HG03139 (cell line): ENCODE data around the gene SERPINA6.
"Not testable (repeated sequence)": the region's sequence is repeated elsewhere in the genome, so short reads cannot be mapped to it uniquely, and the experiment has no call there.

Experiments used
- ATAC-seq: cut with Tn5 transposase; IDR thresholded peaks from one replicate; pipeline ENCODE4 v1.9.1; 2021; ENCODE audit not compliant: unreplicated experiment

Gene SERPINA6

DNA sequence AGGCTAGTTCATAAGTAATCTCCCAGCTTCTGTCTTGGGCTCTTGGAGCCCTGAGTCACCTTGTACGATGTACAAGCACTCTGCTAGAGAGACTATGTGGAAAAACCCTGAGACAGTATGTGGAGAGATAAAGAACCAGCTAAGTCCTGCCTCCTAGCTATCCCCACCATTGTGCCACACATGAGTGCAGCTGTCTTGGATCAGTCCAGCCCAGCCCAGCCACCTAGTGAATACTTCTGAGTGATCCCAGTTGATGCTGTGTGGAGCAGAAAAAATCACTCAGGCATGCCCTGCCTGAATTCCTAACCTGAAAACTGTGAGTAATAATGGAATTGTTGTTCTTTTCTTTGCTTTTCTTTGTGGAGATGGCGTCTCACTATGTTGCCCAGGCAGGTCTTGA, 5.1 kb upstream of the SERPINA6 start:
- ATAC-seq: no peak

- no peak for ATAC-seq
Measured at GRCh38 chr14:94321421-94322271, 1.5 kb downstream of the SERPINA6 start.

DNA sequence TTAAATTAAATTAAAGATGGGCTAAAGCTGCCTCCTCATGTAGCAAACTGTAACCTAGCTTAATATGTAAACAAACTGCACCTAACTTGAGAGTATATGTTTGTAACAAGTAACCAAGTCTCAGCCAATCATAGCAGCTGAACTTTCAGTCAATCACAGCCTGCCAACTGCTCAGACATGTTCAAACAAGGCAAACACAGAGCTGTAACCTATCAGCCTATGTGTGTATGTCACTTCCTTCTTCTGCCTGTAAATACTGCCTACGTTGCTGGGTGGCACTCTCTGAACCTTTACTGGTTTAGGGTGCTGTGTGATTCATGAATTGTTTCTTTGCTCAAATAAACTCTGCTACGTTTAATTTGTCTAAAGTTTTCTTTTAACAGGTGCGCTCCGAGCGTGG, 2.9 kb downstream of the SERPINA6 start:
- no peak for ATAC-seq

DNA sequence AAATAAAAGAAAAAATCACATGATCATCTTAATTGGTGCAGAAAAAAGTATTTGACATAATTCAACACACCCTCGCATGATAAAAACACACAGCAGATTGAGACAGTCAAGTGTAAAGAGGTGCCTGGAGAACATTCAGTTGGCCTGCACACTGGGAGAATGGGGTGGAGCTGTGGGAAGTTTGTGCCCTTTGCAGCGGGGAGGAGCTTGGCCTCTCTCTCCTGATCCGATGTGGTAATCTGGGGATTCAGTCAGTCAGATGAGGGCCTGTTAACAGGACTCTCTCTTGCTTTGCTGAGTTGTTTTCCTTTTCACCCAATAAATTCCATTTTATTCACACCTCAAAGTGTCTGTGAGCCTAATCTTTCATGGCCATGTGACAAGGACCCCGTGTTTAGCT, 5.9 kb downstream of the SERPINA6 start:
- no peak for ATAC-seq

GRCh38 chr14:94316692-94317091, 6.4 kb downstream of the SERPINA6 start:
- ATAC-seq: no peak

DNA sequence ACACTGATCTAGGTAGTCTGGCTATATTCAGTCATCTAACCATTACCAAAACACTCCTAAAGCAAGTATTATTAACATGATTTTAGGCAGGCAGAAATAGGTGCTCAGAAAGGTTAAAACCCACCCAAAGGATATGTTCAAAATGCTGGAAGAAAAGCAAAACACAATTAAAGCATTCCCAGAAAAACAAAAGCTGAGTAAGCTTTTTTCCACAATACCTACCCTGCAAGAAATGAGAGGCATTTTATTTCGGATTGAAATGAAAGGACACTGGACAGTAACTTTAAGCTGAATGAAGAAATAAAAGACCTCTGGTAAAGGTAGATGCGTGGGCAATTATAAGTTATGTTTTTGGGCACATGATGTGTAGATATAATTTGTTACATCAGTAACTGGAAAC, 8.2 kb downstream of the SERPINA6 start:
- ATAC-seq: no peak

- ATAC-seq: no peak
Measured at GRCh38 chr14:94313991-94314655, 9.0 kb downstream of the SERPINA6 start.

- no peak for ATAC-seq
Measured at GRCh38 chr14:94312481-94313246, 10.5 kb downstream of the SERPINA6 start.

DNA sequence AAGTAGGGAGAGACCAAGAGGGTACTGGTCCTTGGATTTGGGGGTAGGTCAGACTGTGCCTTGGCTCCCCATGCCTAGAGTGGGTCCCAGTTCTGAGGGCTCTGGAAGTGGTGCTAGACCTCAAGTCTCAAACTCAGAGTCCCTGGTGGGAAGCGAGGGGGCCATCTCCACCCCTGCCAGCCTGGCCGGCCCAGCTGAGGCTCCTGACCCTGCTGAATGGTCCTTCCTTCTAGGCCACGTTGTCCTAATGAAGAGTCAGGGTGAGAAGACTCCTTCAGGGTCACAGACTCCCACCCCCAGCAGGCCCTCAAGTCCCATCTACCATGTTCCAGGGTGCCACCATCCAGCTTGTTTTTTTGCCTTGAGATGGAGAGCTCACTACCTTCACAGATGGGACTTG, 12.9 kb downstream of the SERPINA6 start:
- no peak for ATAC-seq

- ATAC-seq: no peak
Measured at GRCh38 chr14:94309721-94310120, 13.4 kb downstream of the SERPINA6 start.

GRCh38 chr14:94307410-94307992, 15.6 kb downstream of the SERPINA6 start:
- no peak for ATAC-seq

- no peak for ATAC-seq
Measured at GRCh38 chr14:94306047-94306978, 16.8 kb downstream of the SERPINA6 start.

GRCh38 chr14:94305620-94306019, 17.5 kb downstream of the SERPINA6 start:
- no peak for ATAC-seq

DNA sequence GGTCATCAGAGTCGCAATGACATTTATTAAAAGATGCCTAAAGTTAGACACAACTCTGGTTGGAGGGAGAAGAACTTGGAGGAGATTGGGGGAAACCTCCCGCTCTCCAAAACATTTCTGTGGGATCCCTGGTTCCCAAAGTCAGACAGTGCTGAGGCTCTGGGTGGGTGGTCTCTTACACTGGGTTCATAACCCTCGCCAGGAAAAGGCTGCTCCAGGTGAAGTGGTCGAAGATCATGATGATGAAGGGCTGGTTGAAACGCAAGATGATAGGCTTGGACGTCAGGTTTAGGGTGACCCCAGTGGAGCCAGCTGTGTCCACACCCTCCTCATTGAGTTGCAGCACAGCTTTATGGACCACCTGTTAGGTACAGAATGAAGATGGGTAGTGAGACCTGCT, 18.9 kb downstream of the SERPINA6 start:
- no peak for ATAC-seq

DNA sequence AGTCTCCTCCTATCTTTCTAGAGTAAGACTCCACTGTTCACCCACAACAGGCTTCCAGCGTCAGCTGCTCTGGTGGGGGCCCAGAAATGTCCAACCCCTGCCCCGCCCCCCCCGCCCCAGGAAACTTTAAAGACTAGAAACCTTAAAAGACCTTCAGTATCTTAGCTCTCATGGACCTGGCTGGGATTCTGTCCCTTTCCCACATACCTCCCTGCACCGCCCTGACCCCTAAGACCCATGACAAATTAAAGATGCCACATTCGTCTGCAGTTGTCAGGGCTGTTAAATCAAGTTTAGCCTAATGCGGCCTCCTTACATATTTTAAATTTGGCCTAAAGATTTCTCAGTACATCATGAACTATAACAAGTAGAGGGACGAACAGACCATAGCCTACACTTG, 20.0 kb downstream of the SERPINA6 start:
- ATAC-seq: no peak

GRCh38 chr14:94298130-94298529, 25.0 kb downstream of the SERPINA6 start:
- no peak for ATAC-seq

GRCh38 chr14:94296181-94296545, 27.0 kb downstream of the SERPINA6 start:
- ATAC-seq: not testable (repeated sequence)

DNA sequence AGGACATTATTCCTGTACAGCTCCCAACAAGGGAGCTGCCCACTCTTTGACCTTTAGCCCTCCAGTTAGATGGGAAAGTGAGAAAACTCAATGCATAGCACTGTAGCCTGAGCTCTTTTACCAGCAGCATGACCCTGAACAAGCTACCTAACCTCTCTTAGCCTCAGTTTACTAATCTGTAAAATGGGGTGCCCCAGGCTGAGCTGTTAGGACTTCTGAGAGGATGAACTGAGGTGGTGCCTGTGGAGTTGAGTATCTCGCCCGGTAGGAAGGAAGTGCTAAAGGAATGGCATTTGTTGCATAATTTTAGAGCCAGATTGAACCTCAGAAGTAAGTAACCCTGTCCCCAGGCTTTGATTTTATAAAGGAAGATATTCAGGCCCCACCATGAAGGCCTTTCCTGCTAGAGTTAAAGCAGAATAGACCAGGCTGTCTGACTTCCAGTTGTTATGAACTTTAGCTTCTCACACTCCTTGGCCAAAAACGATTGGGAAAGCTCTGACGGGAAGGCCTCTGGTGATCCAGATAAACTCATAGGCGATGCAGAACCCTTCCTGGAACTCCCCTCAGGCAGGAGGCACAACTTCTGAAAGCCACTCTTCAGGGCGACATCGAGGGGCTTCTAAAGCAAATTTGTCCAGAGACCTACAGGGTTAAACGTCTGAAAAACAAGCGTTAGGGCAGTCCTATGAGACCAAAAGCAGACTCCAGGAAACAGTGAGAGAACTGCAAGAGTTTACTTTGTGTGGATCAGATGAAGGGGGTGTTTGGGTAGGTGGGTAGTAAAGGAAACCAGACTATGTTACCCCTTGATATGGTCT, 27.6 kb downstream of the SERPINA6 start:
- no peak for ATAC-seq

GRCh38 chr14:94293578-94293924, 29.6 kb downstream of the SERPINA6 start:
- ATAC-seq: no peak
